ENCODE data around the gene ZNF845.
"Not testable (repeated sequence)": the region's sequence is repeated elsewhere in the genome, so short reads cannot be mapped to it uniquely, and the experiment has no call there.

ZNF845 gene

GRCh38 chr19:53333463-53334449 is at the start of gene ZNF845:
ZNF845 (plus strand) TSS chr19:53333749; CDS start chr19:53341308, 7,559 bp downstream.
- peak; percentile 79 to 88 for DNase-seq

- DNase-seq = no peak
These were observed 48.5 kb upstream of the ZNF845 start for GRCh38 chr19:53285087-53285486.

DNA sequence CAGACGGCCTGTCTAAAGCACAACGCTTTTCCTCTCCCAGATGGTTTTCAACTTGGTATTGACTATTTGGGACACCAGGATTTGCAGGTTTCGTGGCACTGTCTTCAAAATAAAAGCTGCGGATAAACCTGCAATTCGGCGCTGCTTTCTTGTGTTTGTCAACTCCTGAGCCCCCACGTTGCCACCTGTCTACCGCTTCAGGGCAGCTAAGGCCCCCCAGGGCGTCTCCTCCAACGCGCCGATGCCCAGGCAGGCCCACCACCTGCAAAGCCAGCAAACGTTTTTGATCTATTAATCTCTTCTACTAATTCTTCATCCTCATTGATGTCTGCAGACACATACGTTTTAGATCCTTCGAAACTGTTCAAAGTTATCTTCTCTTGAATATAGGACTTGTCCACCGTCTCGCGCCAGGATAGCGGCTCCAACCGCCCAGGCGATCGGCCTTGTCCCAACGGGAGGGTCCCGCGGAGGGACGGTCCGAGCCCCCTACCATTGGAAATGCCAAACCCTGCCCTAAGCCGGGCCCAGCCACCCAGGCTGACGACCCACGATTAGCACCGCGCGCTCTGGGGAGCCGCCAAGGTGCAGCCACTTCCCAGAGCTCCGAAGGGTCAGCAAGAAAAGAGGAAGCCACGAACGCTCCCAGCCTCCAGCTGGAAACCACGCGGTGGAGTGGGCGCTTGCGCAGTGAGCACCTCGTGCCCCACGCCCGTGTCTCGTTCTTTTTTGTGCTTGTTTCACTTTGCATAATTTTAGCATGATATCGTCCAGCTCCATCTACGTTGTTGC is 42.6 kb upstream of the ZNF845 start:
- no peak for DNase-seq

- no peak for DNase-seq
These were observed 38.6 kb upstream of the ZNF845 start for GRCh38 chr19:53294786-53295441.

DNA sequence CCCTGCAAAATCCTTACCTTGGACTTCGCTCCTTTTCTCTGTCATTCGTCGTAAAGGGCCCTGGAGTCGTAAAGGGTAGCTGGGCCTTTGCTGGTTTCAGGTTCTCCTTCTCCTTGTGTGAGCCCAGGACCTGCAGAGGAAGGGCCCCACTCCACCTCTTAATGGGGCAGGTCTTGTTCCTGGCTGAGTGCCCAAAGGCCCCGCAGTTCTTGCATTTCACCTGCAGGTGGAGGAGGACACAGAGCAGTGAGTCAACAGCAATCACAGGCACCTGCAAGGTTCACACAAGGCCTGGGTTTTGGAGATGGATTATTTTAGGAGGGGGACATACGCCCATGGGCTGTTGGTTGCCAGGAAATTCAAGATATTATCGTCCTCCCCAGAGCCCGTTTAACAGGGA is 32.2 kb upstream of the ZNF845 start:
- DNase-seq = not testable (repeated sequence)

GRCh38 chr19:53308339-53308811 is 25.2 kb upstream of the ZNF845 start:
- DNase-seq = peak in 1 of 2 experiments; percentile 4

DNA sequence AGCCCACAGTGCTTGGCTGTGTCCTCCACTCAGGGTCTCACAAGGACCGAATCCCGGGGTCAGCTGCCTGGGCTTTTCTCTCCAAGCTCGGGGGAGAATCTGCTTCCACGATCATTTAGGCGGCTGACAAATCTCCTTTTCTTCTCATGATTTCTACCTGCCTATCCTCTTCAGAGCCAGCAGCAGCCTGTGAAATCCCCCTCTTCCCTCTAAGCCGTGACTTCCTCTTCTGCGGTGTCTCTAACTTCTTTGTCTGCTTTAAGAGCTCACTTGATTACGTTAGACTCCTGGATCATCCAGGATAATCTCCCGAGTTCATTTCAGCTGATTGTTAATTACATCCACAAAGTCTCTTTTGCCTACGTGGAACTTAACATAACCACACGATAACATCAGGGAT is 22.5 kb upstream of the ZNF845 start:
- DNase-seq = no peak

- no peak for DNase-seq
These were observed 21.7 kb upstream of the ZNF845 start for GRCh38 chr19:53311897-53312296.

DNA sequence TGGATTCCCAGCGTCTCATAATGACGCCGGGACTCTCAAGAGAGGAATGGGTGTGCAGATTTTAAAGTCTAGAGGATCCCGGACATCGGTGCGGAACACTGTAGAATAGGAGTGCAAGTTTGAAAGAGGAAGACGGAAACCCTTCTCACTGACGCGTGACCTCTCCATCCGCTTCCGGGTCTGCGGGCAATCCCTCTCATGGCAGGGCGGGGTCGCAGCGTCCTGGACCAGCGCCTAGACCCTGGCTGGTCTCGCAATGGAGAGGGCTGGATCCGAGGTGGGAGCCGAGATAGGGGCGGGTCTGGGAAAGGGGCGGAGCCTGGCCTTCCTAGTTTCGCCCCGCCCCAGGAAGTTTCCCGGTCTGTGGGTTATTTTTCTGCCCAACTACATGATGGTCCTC is 4.6 kb upstream of the ZNF845 start:
- no peak for DNase-seq

DNA sequence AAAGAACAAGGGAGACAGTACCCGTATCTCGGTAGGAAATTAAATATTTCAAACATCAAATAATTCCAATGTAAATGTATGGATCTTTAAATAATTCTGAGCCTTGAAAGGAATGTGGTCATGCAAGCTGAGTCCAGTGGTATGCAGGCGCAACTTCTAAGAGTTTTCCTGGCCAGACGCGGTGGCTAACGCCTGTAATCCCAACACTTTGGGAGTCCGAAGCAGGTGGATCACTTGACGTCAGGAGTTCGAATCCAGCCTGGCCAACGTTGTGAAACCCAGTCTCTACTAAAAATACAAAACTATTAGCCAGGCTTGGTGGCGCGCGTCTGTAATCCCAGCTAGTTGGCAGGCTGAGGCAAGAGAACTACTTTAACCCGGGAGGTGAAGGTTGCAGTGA is 1.1 kb upstream of the ZNF845 start:
- DNase-seq = no peak

- DNase-seq = peak in 1 of 2 experiments; percentile 56
These were observed 485 bp upstream of the ZNF845 start for GRCh38 chr19:53333066-53333462.

DNA sequence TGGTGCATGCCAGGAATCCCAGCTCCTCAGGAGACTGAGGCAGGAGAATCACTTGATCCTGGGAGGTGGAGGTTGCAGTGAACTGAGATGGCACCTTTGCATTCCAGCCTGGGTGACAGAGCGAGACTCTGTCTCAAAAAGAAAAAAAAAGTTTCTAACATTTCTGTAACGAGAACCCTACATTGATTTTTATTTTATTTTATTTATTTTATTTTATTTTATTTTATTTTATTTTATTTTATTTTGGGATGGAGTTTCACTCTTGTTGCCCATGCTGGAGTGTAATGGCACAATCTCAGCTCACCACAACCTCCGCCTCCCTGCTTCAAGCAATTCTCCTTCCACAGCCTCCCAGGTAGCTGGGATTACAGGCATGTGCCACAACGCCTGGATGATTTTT is 10.9 kb downstream of the ZNF845 start:
- DNase-seq = not testable (repeated sequence)

DNA sequence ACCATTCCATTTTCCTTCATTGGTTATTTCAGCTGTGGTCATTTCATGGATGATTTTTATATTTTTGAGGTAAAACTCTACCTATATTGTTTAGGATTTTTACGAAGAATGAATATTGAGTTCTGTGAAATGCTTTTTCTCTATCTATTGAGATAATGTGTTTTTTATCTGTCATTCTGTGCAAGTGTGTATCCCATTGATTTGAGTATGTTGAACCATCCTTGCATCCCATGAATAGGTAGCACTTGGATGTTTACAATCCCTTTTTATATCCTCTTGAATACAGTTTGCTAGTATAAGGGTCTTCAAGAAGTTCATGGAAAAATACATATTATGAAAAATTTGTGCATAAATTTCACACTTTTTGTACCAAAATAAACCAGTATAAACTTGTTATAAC is 22.2 kb downstream of the ZNF845 start:
- no peak for DNase-seq

GRCh38 chr19:53357821-53358581 is 24.5 kb downstream of the ZNF845 start:
- DNase-seq = no peak

DNA sequence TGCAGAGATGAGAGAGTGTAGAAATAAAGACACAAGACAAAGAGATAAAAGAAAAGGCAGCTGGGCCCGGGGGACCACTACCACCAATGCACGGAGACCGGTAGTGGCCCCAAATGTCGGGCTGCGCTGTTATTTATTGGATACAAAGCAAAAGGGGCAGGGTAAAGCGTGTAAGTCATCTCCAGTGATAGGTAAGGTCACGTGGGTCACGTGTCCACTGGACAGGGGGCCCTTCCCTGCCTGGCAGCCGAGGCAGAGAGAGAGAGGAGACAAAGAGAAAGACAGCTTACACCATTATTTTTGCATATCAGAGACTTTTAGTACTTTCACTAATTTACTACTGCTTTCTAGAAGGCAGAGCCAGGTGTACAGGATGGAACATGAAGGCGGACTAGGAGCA is 26.5 kb downstream of the ZNF845 start:
- not testable (repeated sequence) for DNase-seq

GRCh38 chr19:53365134-53365898 is 31.8 kb downstream of the ZNF845 start, which contains the start of gene ZNF525:
ZNF525 (plus strand) TSS chr19:53365705; CDS start chr19:53372282, 6,577 bp downstream.
- peak; percentile 67 to 84 for DNase-seq

DNA sequence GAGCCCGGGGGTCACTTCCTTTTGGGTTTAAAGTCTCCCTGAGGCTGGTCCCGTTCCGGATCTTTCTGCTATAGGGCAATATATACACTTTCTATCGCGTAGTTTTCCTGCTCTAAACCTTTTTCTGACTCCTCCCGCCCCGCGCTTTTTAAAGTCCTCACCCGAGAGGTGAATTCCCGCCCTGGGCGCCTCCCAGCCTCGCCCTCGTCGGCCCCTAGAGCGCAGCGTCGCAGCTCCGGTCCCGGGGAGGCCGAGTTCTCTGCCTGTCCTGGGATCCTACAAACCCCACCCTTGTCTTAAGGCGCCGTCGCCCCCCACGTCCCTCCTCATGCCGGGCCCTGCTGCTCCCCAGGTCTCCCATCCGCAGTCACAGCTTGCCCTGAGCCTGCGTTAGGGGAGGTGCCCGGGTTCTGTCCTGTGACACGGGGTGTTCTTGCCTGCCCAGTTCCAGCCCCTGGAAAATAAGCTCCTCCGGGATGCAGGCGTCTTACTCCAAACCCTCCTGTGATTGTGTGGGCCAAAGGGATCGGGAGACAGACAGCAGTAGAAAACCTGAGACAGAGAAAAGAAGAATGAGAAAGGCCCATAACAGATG is 32.4 kb downstream of the ZNF845 start:
- no peak for DNase-seq

DNA sequence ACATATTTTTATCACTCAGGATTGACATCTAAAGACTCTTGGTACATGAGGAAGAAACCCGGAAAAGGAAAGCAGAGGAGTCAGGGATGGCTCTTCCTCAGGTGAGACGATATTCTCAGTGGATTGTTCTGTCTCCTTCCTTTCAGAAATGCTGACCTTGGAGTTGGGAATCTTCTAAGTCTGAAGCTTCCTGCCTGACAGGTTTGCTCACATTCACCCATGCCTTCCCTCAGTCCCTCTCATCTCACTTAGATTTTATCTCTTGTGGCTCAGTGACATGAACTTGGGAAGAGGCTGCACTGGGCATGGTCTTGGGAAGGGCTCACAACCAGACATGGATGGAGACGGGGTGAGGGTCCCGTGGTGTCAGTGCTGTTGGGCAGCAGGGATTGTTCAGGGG is 38.6 kb downstream of the ZNF845 start:
- DNase-seq = no peak

DNA sequence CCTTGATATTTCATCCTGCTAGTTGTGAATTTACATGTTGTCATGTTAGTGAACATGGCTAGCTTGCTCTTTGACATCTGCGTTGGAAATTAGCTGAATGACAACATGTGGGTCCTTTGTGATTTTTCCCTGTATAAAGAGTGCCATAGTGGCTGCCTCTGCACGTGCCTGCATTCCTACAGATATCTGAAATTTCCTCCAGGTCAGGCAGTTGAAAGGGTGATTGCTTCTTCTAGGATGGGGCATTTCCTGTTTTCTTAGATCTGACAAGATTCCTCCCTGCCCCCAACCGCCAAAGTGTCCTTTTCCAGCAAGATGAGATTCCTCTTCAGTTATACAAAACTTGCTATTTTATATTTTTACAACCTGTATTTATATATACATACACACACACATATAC is 40.7 kb downstream of the ZNF845 start:
- DNase-seq = no peak

- DNase-seq = no peak
These were observed 41.2 kb downstream of the ZNF845 start for GRCh38 chr19:53374743-53375142.

DNA sequence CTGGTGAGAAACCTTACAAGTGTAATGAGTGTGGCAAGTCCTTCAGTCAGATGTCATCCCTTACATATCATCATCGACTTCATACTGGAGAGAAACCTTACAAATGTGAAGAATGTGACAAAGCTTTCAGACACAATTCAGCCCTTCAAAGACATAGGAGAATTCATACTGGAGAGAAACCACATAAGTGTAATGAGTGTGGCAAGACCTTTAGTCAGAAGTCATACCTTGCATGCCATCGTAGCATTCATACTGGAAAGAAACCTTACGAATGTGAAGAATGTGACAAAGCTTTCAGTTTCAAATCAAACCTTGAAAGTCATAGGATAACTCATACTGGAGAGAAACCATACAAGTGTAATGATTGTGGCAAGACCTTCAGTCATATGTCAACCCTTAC is 47.8 kb downstream of the ZNF845 start:
- no peak for DNase-seq
